HepG2 (cell line): ENCODE measurements around the gene SPOP. TPM values are rescaled to one million over a fixed set of nuclear protein-coding genes. Genes with fewer than 3 reads are reported as not detected.

Experiments
- ARHGAP35 ChIP-seq: sonication (generic); formaldehyde crosslinking; IDR thresholded peaks from 2 replicates; pipeline ENCODE4 v1.9.0; 2022; ENCODE audit warnings: mild to moderate bottlenecking, inconsistent platforms, moderate library complexity, missing genetic modification reagents, borderline replicate concordance
- ATRX ChIP-seq: sonication (generic); formaldehyde crosslinking; IDR thresholded peaks from 2 replicates; pipeline ENCODE4 v1.4.0; 2020; ENCODE audit warnings: missing genetic modification reagents, borderline replicate concordance
- E2F2 ChIP-seq: sonication (generic); formaldehyde crosslinking; IDR thresholded peaks from 2 replicates; pipeline ENCODE4 v1.4.0; 2020; ENCODE audit warnings: missing genetic modification reagents, borderline replicate concordance
- GATAD1 ChIP-seq: IDR thresholded peaks from 2 replicates; pipeline ENCODE4 v1.6.1; 2016; ENCODE audit warnings: missing genetic modification reagents, missing compliant biosample characterization
- HES4 ChIP-seq: sonication (generic); formaldehyde crosslinking; IDR thresholded peaks from 2 replicates; pipeline ENCODE4 v1.9.0; 2021; ENCODE audit warnings: mild to moderate bottlenecking, missing genetic modification reagents, borderline replicate concordance
- KLF11 ChIP-seq: IDR thresholded peaks from 2 replicates; pipeline ENCODE4 v1.6.1; 2016; ENCODE audit warnings: missing compliant biosample characterization
- NCOA2 ChIP-seq: sonication (generic); formaldehyde crosslinking; IDR thresholded peaks from 2 replicates; pipeline ENCODE4 v1.8.0; 2022; ENCODE audit warnings: inconsistent platforms
- NFE2 ChIP-seq: sonication (generic); formaldehyde crosslinking; IDR thresholded peaks from 2 replicates; pipeline ENCODE4 v1.4.0; 2020; ENCODE audit warnings: missing genetic modification reagents
- NFKBIZ ChIP-seq: IDR thresholded peaks from 2 replicates; pipeline ENCODE4 v1.6.1; 2018; ENCODE audit warnings: missing genetic modification reagents, missing compliant biosample characterization
- RORA ChIP-seq: sonication (generic); formaldehyde crosslinking; IDR thresholded peaks from 2 replicates; pipeline ENCODE4 v1.5.0; 2020; ENCODE audit warnings: mild to moderate bottlenecking, missing genetic modification reagents, moderate library complexity
- TARDBP ChIP-seq: sonication (generic); formaldehyde crosslinking; IDR thresholded peaks from 2 replicates; pipeline ENCODE4 v1.8.0; 2022; ENCODE audit warnings: mild to moderate bottlenecking, missing genetic modification reagents
- TFAP4 ChIP-seq: sonication (generic); IDR thresholded peaks from 2 replicates; pipeline ENCODE4 v1.6.1; 2016; ENCODE audit warnings: low read depth, borderline replicate concordance
- THRA ChIP-seq: sonication (generic); formaldehyde crosslinking; IDR thresholded peaks from 2 replicates; pipeline ENCODE4 v1.4.0; 2020; ENCODE audit warnings: missing genetic modification reagents, borderline replicate concordance
- ZBTB25 ChIP-seq: IDR thresholded peaks from 2 replicates; pipeline ENCODE4 v1.6.1; 2018; ENCODE audit warnings: missing genetic modification reagents
- ZBTB43 ChIP-seq: sonication (generic); formaldehyde crosslinking; conservative IDR thresholded peaks from 2 replicates; pipeline ENCODE4 v1.4.0; 2020; ENCODE audit warnings: missing genetic modification reagents
- ZBTB49 ChIP-seq: sonication (generic); formaldehyde crosslinking; IDR thresholded peaks from 2 replicates; pipeline ENCODE4 v1.4.0; 2020; ENCODE audit warnings: missing genetic modification reagents, borderline replicate concordance
- ZNF367 ChIP-seq: sonication (generic); formaldehyde crosslinking; IDR thresholded peaks from 2 replicates; pipeline ENCODE4 v1.4.0; 2020; ENCODE audit warnings: missing genetic modification reagents, borderline replicate concordance
- ZNF614 ChIP-seq: IDR thresholded peaks from 2 replicates; pipeline ENCODE4 v1.6.1; 2018; ENCODE audit warnings: missing biosample characterization, missing genetic modification reagents, inconsistent platforms, borderline replicate concordance
- ZNF720 ChIP-seq: sonication (generic); formaldehyde crosslinking; IDR thresholded peaks from 2 replicates; pipeline ENCODE4 v1.4.0; 2020; ENCODE audit warnings: missing genetic modification reagents
- ZNF747 ChIP-seq: sonication (generic); formaldehyde crosslinking; IDR thresholded peaks from 2 replicates; pipeline ENCODE4 v1.8.1; 2023; ENCODE audit warnings: missing genetic modification reagents, mild to moderate bottlenecking, borderline replicate concordance
- ZNF75D ChIP-seq: sonication (generic); formaldehyde crosslinking; IDR thresholded peaks from 2 replicates; pipeline ENCODE4 v1.8.1; 2023; ENCODE audit warnings: missing genetic modification reagents, mild to moderate bottlenecking, borderline replicate concordance
- ZNF816 ChIP-seq: sonication (generic); formaldehyde crosslinking; IDR thresholded peaks from 2 replicates; pipeline ENCODE4 v1.8.0; 2022; ENCODE audit warnings: missing genetic modification reagents, mild to moderate bottlenecking, borderline replicate concordance
- polyA plus RNA-seq, 8 experiments: library from polyadenylated mRNA; depleted of rRNA in 3 of 8; stranded (reverse) in 7 of 8; unstranded in 1 of 8; fragments of >200 nt; fragmentation: Illumina TruSeq in 4 of 8; extraction: Trizol in 4 of 8; gene quantifications; 2 replicates each; pipeline versions ENCODE4 v1.2.1 to v1.2.3, GENCODE V29; 2011 to 2016; ENCODE audit warnings: low read depth in 4 of 8, missing spikeins in 1 of 8, mixed read lengths in 1 of 8; ENCODE audit not compliant: insufficient read depth in 1 of 8
- total RNA-seq, 5 experiments: library from RNA; depleted of rRNA; stranded (reverse); fragments of >200 nt; fragmentation: Illumina TruSeq; extraction: Trizol; gene quantifications; 2 replicates each; pipeline ENCODE4 v1.2.3, GENCODE V29; 2016; ENCODE audit warnings: low read depth in 1 of 5

The SPOP gene
- total and polyA plus RNA-seq, 2 of the 13 experiments (the other 11 are each of a cell fraction or from before 2014, with no cell fraction given), result 52.8 to 60.8 TPM

- TF ChIP-seq ZNF747 (CRISPR knock-in tag) (no peak), GATAD1 (CRISPR knock-in tag) (no peak), ZBTB25 (CRISPR knock-in tag) (no peak), ZNF367 (CRISPR knock-in tag) (no peak), ZNF816 (CRISPR knock-in tag) (no peak), NCOA2 (CRISPR knock-in tag) (0 out of 2 replicates have a peak, but pooled peaks have one; percentile 17), ZBTB49 (CRISPR knock-in tag) (no peak), ZBTB43 (CRISPR knock-in tag) (no peak), TARDBP (CRISPR knock-in tag) (0 out of 2 replicates have a peak, but pooled peaks have one; percentile 33), ARHGAP35 (CRISPR knock-in tag) (no peak), ZNF720 (CRISPR knock-in tag) (no peak), THRA (CRISPR knock-in tag) (no peak), ZNF75D (CRISPR knock-in tag) (no peak), E2F2 (CRISPR knock-in tag) (no peak), HES4 (no peak), ZNF614 (CRISPR knock-in tag) (0 out of 2 replicates have a peak, but pooled peaks have one; percentile 17), NFE2 (CRISPR knock-in tag) (no peak), NFKBIZ (no peak), RORA (CRISPR knock-in tag) (no peak), TFAP4 (no peak), ATRX (CRISPR knock-in tag) (no peak), KLF11 (no peak)
These were observed 81.2 kb downstream of the SPOP start (continued) for GRCh38 chr17:49596613-49597244.
